GM23248 (cell line): Measurements from ENCODE around the gene DLG2.

Source experiments
- EZH2 ChIP-seq: fragments of 200-600 bp; sonication (generic); IDR thresholded peaks from 2 replicates; pipeline ENCODE4 v1.6.1; 2018; ENCODE audit warnings: antibody characterized with exemption, mild to moderate bottlenecking; ENCODE audit not compliant: insufficient read depth, poor library complexity, severe bottlenecking
- EZH2phosphoT487 ChIP-seq: fragments of 200-600 bp; sonication (generic); IDR thresholded peaks from 2 replicates; pipeline ENCODE4 v1.6.1; 2018; ENCODE audit warnings: antibody characterized with exemption, moderate library complexity, mild to moderate bottlenecking, low read depth; ENCODE audit not compliant: insufficient read depth

DNA sequence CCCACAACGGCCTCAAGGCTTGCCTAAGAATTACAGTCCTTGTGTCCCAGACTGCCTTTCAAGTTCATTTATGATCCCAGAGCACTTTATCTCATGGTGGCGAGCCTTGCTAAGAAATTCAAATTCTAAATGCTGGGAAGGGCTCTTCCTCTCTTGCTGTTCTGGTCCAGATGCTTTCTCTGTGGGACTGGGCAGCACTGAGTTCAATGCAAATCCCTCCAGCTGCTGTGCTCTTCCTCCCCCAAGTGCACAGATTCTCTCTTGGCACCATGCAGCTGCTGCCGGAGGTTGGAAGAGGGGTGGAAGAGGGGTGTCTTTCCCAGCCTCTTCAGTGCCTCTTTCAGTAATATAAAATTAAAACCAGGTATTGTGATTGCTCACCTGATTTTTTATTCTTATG lies 828.0 kb downstream of the DLG2 start:
- no peak for TF ChIP-seq EZH2
- no peak for TF ChIP-seq EZH2phosphoT487
